ENCODE results near the gene IRAK2. TPM values are rescaled to one million over a fixed set of nuclear protein-coding genes. Genes with fewer than 3 reads are reported as not detected.
A peak's percentile ranks its signal among the peaks of the same experiment; 100 is the strongest.

The IRAK2 gene
- total RNA-seq, 1 experiment from 2014 or later: 0.61 TPM

DNA sequence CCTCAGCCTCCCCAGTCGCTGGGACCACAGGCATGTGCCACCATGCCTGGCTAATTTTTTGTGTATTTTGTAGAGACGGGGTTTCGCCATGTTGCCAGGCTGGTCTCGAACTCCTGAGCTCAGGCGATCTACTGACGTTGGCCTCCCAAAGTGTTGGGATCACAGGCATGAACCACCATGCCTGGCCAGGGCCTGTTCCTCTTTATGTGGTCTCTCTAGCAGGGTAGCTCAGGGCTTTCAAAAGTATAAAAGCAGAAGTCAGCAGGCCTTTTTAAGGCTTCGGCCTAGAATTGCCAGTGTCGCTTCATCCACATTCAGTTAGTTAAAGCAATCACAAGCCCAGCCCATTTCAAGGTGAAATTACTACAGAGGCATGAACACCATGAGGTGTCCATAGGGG is 15.5 kb upstream of the IRAK2 start:
- H3K4me1 ChIP-seq (ENCODE audit: insufficient read depth, low read length): no peaks in the 10 kb centered on the region
- peaks cover 31 to 73% (median 66%) of the 10 kb centered on the region in 3 experiments for H3K36me3 Mint-ChIP-seq (ENCODE audit: insufficient read depth in 1 of 3, low read depth in 3 of 3)
- peaks cover 5% of the 10 kb centered on the region; the same call in 1 of the 2 replicates for H3K79me2 ChIP-seq (ENCODE audit: insufficient read depth, low read length)
- H3K4me1 Mint-ChIP-seq: peaks cover 3% of the 10 kb centered on the region in 2 experiments; a peak in 1 of 4 replicates
- peaks cover 8% of the 10 kb centered on the region for H3K79me1 ChIP-seq (ENCODE audit: insufficient read depth, low read depth, low read length, poor library complexity, severe bottlenecking)
- no peak overlapping the region for H3K56ac ChIP-seq (ENCODE audit: insufficient read length, low read depth, low read length)
- no peaks in the 10 kb centered on the region for H3K27me3 ChIP-seq (ENCODE audit: insufficient read depth, low read length)
- peak overlapping the region in 1 of 3 experiments; percentile 51; a peak in 1 of 7 replicates for H3K27ac Mint-ChIP-seq
- no peaks in the 10 kb centered on the region for H3K9me3 Mint-ChIP-seq
- H2BK12ac ChIP-seq (ENCODE audit: insufficient read length, low read depth, low read length): no peak overlapping the region
- H3K18ac ChIP-seq (ENCODE audit: insufficient read length, low read depth, low read length): no peak overlapping the region
- H2BK20ac ChIP-seq (ENCODE audit: low read depth, low read length, poor library complexity, severe bottlenecking): no peak overlapping the region
- no peaks in the 10 kb centered on the region for H3K23me2 ChIP-seq (ENCODE audit: insufficient read length, low read depth, low read length, poor library complexity, severe bottlenecking)
- no peaks in the 10 kb centered on the region for H4K20me1 ChIP-seq (ENCODE audit: control insufficient read depth, insufficient read depth, insufficient read length)
- no peak overlapping the region for H3K4me3 Mint-ChIP-seq
- no peak overlapping the region for H4K8ac ChIP-seq (replicated peaks; ENCODE audit: insufficient read length, low read depth, low read length)
- H3K9me3 ChIP-seq (ENCODE audit: control insufficient read depth, low read depth, low read length): no peaks in the 10 kb centered on the region
- no peak for DNase-seq
- H2AFZ ChIP-seq (ENCODE audit: low read length): no peak overlapping the region
- no peak overlapping the region for H2BK120ac ChIP-seq (ENCODE audit: low read depth, low read length, poor library complexity, severe bottlenecking)
- no peak overlapping the region for H4K5ac ChIP-seq (ENCODE audit: insufficient read length, low read depth, low read length)
- no peak overlapping the region for H3K9ac ChIP-seq (ENCODE audit: extremely low read depth, insufficient read length, low read length)
- no peak overlapping the region for H3T11ph ChIP-seq (ENCODE audit: low read length)
- H3K23ac ChIP-seq (ENCODE audit: insufficient read length, low read depth, low read length): no peak overlapping the region
- H2AK5ac ChIP-seq (ENCODE audit: insufficient read length, low read length): no peak overlapping the region
- no CpG with 5 or more reads among the region's 8 CpGs for WGBS (ENCODE audit: extremely low coverage, insufficient read length, low lambda C conversion rate)
- H3K14ac ChIP-seq (ENCODE audit: insufficient read depth, low read length): no peak overlapping the region
- no peak overlapping the region for H4K91ac ChIP-seq (ENCODE audit: insufficient read length, low read depth, low read length)
- no peak overlapping the region for H3K4me2 ChIP-seq (ENCODE audit: insufficient read depth, insufficient read length, low read length)
- no peak overlapping the region for H2BK15ac ChIP-seq (ENCODE audit: low read depth, low read length)
- no peak for TF ChIP-seq CTCF (conservative IDR thresholded peaks at IDR 0.05)
- no peak overlapping the region for H2BK5ac ChIP-seq (ENCODE audit: insufficient read length, low read length)
- no peaks in the 10 kb centered on the region for H3K27me3 Mint-ChIP-seq (ENCODE audit: low read depth)
- no peak overlapping the region for H3K27ac ChIP-seq (ENCODE audit: insufficient read length, low read depth, low read length)
- no peak overlapping the region for H3K4ac ChIP-seq (ENCODE audit: low read depth, low read length)

Data from H9 (cell line).